Stimulated activated CD4-positive, alpha-beta T cell treated with anti-CD3 and anti-CD28 coated beads, Interleukin-12 subunit alpha, Interleukin-12 subunit beta, amount 100 ng/mL, for 24 hours (primary cell): ENCODE data around the gene ITGAE.
"Not testable (repeated sequence)": the region's sequence is repeated elsewhere in the genome, so short reads cannot be mapped to it uniquely, and the experiment has no call there.

Experiments used
- DNase-seq, 2 experiments: peaks; one replicate each; pipeline ENCODE4 v3.0.0-alpha.2; 2020; ENCODE audit warnings: low read depth in 2 of 2

ITGAE gene

GRCh38 chr17:3761036-3761917 lies 39.7 kb downstream of the ITGAE start:
- no peak for DNase-seq

DNA sequence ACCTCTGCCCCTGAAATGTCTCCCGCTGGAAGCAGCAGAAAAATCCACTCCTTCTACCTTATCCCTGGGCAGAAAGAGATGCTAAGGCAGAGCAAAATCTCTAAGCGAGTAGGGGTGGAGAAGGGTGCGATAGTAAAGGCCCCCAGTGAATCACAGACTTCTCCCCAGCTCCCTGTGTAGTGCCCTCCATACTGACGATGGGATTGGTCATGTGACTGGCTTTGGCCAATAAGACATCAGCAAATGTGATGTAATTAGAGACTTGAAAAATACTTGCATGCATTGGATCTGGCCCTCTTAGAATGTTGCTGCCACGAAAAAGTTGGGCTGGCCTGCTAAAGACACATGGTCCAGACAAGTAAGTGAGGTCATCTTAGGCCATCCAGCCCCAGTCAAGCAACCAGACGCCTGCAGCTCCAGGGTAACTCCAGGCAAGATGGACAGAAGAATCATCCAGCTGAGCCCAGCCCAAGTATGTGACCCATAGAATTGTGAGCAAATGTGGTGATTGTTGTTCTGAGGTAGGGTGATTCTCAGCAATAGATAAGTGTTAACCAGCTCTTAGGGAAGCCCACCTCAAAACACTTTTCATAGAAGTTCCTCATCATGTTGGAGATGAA lies 41.3 kb downstream of the ITGAE start:
- DNase-seq = no peak

DNA sequence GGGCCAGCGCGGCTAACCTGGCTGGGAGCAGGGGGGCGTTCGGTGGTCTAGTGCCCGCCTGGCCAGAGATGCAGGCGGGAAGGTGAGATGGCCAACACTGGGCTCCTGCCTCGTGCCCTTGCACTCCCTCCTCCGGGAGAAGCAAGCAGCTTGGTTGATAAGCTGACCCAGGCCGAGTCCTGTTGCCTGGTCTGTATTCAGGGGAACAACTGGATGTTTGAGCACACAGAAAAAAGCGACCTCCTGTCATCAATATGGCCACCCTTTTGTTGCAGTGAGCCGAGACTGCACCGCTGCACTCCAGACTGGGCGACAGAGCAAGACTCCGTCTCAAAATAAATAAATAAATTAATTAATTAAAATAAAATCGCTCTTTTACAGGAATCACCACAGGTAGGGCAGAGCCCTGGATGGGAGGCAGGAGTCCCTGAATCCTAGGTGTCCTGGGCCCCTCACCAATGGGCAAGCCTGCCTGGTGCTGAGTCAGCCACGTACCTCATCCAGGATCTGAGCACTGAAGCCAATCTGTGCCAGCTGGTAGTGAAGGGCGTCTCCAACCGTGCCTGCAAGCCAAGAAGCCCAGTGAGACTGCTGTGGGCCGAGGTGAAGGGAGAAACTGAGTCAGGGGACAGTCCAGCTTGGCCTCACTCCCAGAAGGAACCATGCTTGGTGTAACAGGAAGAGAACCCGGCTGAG lies 45.5 kb downstream of the ITGAE start:
- no peak for DNase-seq

DNA sequence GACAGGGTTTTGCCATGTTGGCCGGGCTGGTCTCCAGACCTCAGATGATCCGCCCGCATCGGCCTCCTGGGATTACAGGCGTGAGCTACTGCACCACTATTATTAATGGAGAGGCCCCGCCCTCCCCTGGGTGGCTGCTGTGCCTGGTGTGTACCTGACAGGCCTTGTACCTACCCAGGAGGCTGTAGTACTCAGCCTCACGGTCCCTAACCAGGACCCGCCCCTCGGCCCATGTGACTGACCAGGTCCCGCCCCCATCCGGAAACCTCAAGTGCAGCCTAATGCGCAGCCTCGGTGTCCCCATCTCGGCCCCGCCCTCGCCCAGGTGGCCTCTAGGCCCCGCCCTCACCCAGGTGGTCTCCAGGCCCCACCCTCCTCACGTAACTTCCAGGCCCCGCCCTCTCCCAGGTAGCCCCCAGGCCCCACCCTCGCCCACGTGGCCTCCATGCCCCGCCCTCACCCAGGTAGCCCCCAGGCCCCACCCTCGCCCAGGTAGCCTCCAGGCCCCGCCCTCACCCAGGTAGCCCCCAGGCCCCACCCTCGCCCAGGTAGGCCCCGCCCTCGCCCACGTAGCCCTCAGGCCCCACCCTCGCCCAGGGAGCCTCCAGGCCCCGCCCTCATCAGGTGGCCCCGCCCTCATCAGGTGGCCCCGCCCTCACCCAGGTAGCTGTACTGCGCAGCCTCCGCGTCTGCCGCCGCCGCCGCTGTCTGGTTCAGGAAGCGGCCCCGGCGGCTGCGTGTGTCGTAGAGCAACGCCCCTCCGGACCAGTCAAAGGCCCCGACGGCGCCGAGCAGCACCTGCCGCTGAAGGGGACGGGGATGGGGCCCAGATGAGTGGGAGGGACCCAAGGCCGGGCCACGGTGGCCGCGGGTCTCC lies 46.3 kb downstream of the ITGAE start:
- peak; percentile 33 to 39 for DNase-seq

GRCh38 chr17:3754066-3754457 lies 46.9 kb downstream of the ITGAE start:
- no peak for DNase-seq

- DNase-seq = no peak
Measured at GRCh38 chr17:3753624-3754023, 47.4 kb downstream of the ITGAE start.

DNA sequence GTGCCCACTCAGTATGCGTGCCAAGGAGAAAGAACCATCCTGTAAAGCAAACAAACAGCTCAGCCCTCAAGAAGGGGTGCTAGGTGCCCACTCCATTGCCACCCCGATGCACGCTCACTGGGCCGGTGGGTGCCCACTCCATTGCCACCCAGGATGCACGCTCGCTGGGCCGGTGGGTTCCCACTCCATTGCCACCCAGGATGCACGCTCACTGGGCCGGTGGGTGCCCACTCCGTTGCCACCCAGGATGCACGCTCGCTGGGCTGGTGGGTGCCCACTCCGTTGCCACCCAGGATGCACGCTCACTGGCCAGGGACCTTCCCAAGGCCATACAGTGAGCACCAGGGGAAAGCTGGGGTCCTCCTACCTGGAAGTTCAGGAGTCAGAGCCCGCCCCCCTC lies 49.2 kb downstream of the ITGAE start:
- no peak for DNase-seq

GRCh38 chr17:3750926-3751325 lies 50.1 kb downstream of the ITGAE start:
- DNase-seq = no peak

- DNase-seq = no peak
Measured at GRCh38 chr17:3750296-3750695, 50.7 kb downstream of the ITGAE start.

GRCh38 chr17:3748576-3748975 lies 52.4 kb downstream of the ITGAE start:
- DNase-seq = no peak

DNA sequence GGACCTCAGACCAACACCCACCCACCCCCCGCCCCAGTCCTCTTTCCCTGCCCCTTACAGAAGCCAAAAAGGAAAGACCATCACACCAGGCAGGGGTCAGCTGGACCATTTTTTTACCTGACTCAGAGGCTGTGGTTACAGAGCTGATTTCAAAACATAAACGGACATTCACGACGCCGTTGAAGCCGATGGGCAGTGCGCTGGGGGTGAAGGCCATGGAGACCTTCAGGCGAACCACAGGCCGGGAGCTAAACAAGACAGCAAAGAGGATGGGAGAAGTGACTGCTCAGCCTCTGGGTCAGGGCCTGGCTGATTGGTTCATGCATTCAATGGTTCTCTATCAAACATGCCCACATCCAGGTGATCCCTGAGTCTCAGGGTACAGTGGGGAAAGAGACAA lies 53.2 kb downstream of the ITGAE start:
- DNase-seq = no peak

DNA sequence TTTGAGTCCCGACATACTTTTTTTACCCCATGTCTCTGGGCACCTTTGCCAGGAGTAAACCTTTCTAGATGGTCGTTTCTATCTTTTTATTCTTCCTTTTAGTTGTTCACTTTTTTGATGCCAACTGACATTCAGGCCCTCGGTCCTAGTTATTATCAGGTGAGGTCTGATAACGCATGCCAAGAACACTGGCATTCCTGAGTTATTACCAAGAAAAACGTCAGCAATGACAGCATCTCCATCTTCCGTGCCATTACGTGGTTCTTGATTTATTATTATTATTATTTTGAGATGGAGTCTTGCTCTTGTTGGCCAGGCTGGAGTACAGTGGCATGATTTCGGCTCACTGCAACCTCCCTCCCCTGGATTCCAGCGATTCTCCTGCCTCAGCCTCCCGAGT lies 55.9 kb downstream of the ITGAE start:
- DNase-seq = no peak

- DNase-seq = no peak
Measured at GRCh38 chr17:3744014-3744413, 57.0 kb downstream of the ITGAE start.

DNA sequence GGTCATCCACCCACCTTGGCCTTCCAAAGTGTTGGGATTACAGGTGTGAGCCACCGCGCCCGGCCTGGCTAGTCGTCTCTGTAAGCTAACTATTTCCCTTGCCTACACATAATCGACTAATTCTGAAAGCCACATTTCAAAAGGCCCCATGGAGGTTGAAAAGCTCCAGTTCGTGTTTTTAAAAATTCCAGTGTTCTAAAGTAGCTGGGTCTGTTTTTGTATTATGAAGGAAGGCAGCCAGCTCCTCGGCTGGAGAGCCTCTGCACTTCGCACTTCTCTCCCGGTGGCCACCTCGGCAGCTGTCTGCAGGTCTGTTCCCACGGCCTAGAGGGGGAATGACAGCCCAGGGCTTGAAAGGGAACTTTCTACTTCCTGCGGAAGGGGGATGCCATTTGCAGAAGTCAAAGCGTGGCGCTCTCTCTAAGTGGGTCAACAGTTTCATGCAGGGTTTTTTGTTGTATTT lies 60.3 kb downstream of the ITGAE start:
- no peak for DNase-seq

GRCh38 chr17:3739422-3740124 lies 61.4 kb downstream of the ITGAE start:
- no peak for DNase-seq

GRCh38 chr17:3738562-3739295 lies 62.3 kb downstream of the ITGAE start:
- peak; percentile 52 to 58 for DNase-seq

- DNase-seq = no peak
Measured at GRCh38 chr17:3735515-3735914, 65.5 kb downstream of the ITGAE start.

DNA sequence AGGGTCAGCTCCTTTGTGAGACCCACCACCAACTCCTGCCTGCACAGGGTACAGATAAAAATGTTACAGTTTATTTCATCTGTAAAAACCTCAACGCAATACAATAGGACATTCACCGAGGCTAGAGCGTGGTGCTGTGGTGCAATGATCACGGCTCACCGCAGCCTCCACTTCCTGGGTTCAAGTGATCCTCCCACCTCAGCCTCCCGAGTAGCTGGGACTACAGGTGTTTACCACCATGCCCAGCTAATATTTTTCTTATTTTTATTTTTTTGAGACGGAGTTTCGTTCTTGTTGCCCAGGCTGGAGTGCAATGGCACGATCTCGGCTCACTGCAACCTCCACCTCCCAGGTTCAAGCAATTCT lies 66.1 kb downstream of the ITGAE start:
- DNase-seq = not testable (repeated sequence)

GRCh38 chr17:3732210-3732621 lies 68.8 kb downstream of the ITGAE start:
- DNase-seq = no peak

DNA sequence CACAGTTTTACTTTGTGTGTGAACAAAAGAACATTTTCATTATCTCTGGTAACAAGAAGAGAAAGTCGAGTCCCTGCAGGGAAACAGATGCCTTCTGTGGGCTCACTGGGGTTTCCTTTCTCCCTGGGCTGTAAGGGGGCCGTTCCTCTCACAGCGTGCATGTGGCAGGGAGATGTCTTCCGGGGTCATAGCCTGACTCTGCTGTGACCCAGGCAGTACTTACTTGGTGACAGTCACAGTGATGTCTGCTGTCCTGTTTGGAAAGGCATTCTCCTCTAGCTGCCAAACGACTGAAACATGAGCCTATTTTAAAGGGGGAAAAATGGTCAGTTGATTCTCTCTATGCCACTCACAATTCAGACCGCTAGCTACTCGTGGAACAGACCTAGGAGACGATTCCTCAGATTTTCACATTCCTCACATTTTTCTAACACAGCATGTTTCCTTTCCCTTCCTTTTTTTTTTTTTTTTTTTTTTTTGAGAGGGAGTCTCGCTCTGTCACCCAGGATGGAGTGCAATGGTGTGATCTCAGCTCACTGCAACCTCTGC lies 70.0 kb downstream of the ITGAE start:
- DNase-seq = no peak
